ENCODE results near the gene APBA3. TPM values are rescaled to one million over a fixed set of nuclear protein-coding genes. Genes with fewer than 3 reads are reported as not detected.

The APBA3 gene
- total and polyA plus RNA-seq, 9 of the 15 experiments (the other 6 are each of a cell fraction or from before 2014, with no cell fraction given): 0.10 to 29.5 (median 11.5) TPM

DNA sequence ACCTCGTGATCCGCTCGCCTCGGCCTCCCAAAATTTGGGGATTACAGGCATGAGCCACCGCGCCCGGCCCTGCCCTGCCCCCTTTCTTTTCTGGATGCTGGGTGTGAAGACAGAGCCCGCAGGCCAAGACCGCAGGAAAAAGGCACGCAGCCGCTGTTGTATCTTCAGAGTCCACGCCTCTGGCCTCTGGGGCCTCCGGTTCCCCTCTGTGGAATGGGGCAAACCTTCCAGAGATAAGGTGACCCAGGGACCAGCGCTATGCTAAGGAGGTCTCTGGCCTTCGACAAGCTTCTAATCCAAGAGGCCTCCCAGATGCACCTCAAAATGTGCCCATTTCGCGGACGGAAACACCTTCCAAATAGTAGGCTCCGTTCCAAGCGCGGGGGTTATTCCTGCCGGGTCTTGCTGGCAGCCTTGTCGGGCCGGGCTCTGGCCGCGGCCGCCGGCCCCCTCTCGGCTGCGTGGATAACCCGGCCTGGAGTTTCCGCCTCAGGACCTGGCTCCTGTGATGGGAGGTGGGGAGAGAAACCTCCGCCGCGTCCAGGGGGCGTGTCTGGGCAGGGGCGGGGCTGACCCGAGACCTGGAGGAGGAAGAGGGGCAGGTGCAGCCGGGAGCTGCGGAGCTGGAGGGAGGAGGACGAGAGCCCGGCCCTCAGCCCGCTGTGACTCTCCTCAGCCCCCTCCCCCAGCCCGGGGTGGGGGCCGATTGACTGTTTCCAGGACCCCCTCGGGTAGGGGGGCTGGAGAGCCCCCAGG lies 40.2 kb downstream of the APBA3 start (continued):
- TF ChIP-seq ZMIZ1 (IDR thresholded peaks at IDR 0.05; ENCODE audit: low read depth in 2 of 2, low read length in 2 of 2): peak in 1 of 2 experiments; percentile 19; a peak in 1 of 4 replicates
- TF ChIP-seq NUFIP1 (IDR thresholded peaks at IDR 0.05; ENCODE audit: partially characterized antibody): peak; percentile 98
- TF ChIP-seq SNAPC5 (CRISPR knock-in tag; IDR thresholded peaks at IDR 0.05): no peak
- TF ChIP-seq GATA2 (CRISPR knock-in tag; IDR thresholded peaks at IDR 0.05): no peak
- TF ChIP-seq SMARCE1 (IDR thresholded peaks at IDR 0.05): peak; percentile 37; the same call in 1 of the 2 replicates
- TF ChIP-seq BRF1 (IDR thresholded peaks at IDR 0.05; ENCODE audit: borderline replicate concordance, extremely low read depth, insufficient read length): no peak
- 0 out of 2 replicates have a peak, but pooled peaks have one; percentile 51 for TF ChIP-seq SREBF1 (IDR thresholded peaks at IDR 0.05; ENCODE audit: borderline replicate concordance, low read depth, low read length)
- TF ChIP-seq ZNF121 (CRISPR knock-in tag; conservative IDR thresholded peaks at IDR 0.05): peak; percentile 33; the same call in 1 of the 2 replicates
- peak; percentile 74; the same call in 1 of the 2 replicates for TF ChIP-seq NBN (IDR thresholded peaks at IDR 0.05; ENCODE audit: low read depth)
- TF ChIP-seq ZNF766 (CRISPR knock-in tag; conservative IDR thresholded peaks at IDR 0.05): peak; percentile 96
- peak; percentile 85 for TF ChIP-seq CREM (IDR thresholded peaks at IDR 0.05; ENCODE audit: low read depth)
- TF ChIP-seq PYGO2 (tag; IDR thresholded peaks at IDR 0.05): no peak
- TF ChIP-seq NONO (IDR thresholded peaks at IDR 0.05; ENCODE audit: low read depth in 2 of 2, low read length in 1 of 2): peak in 1 of 2 experiments; percentile 51; a peak in 1 of 4 replicates
- TF ChIP-seq, protein P1, sequence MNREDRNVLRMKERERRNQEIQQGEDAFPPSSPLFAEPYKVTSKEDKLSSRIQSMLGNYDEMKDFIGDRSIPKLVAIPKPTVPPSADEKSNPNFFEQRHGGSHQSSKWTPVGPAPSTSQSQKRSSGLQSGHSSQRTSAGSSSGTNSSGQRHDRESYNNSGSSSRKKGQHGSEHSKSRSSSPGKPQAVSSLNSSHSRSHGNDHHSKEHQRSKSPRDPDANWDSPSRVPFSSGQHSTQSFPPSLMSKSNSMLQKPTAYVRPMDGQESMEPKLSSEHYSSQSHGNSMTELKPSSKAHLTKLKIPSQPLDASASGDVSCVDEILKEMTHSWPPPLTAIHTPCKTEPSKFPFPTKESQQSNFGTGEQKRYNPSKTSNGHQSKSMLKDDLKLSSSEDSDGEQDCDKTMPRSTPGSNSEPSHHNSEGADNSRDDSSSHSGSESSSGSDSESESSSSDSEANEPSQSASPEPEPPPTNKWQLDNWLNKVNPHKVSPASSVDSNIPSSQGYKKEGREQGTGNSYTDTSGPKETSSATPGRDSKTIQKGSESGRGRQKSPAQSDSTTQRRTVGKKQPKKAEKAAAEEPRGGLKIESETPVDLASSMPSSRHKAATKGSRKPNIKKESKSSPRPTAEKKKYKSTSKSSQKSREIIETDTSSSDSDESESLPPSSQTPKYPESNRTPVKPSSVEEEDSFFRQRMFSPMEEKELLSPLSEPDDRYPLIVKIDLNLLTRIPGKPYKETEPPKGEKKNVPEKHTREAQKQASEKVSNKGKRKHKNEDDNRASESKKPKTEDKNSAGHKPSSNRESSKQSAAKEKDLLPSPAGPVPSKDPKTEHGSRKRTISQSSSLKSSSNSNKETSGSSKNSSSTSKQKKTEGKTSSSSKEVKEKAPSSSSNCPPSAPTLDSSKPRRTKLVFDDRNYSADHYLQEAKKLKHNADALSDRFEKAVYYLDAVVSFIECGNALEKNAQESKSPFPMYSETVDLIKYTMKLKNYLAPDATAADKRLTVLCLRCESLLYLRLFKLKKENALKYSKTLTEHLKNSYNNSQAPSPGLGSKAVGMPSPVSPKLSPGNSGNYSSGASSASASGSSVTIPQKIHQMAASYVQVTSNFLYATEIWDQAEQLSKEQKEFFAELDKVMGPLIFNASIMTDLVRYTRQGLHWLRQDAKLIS (CRISPR knock-in tag; IDR thresholded peaks at IDR 0.05): 0 out of 2 replicates have a peak, but pooled peaks have one; percentile 87
- TF ChIP-seq JUND (IDR thresholded peaks at IDR 0.05; ENCODE audit: borderline replicate concordance, low read depth, low read length): peak; percentile 71
- TF ChIP-seq JUND (tag; IDR thresholded peaks at IDR 0.05; ENCODE audit: borderline replicate concordance, low read depth, low read length): peak; percentile 73; the same call in 1 of the 3 replicates
